ENCODE results near the gene PNPLA3. TPM values are rescaled to one million over a fixed set of nuclear protein-coding genes. Genes with fewer than 3 reads are reported as not detected.

Gene PNPLA3
- total RNA-seq, 1 experiment from 2014 or later = 0.36 TPM

- no peak overlapping the region for H3K4me2 ChIP-seq (ENCODE audit: low read length)
- no peak overlapping the region for H2AFZ ChIP-seq (ENCODE audit: low read length)
- intact Hi-C loops (cut with micrococcal nuclease) = loop anchor here (2.0 kb wide), 1 partner anchor 635 kb away; no protein-coding TSS in a partner anchor
- BruUV-seq (replicated peaks) = no TSS peak
- H3K4me3 ChIP-seq (ENCODE audit: low read length) = no peak overlapping the region
- POLR2A ChIA-PET (ENCODE audit: unreplicated experiment) = interaction anchor here (0.6 kb wide), 1 partner anchor 34 kb away, joined by 4 read pairs; no protein-coding TSS in a partner anchor
- CTCF ChIA-PET = interaction anchor here (2.3 kb wide), 1 partner anchor 95 kb away, joined by 65 read pairs; no protein-coding TSS in a partner anchor
- H3K9ac ChIP-seq (ENCODE audit: low read length) = no peak overlapping the region
- H3K27ac ChIP-seq (ENCODE audit: low read length) = no peak overlapping the region
- H3K9me2 ChIP-seq (replicated peaks; ENCODE audit: low read length) = no peaks in the 10 kb centered on the region
- DNase-seq (no peak), ATAC-seq (no peak)
- H3K4me1 ChIP-seq (ENCODE audit: insufficient read depth, low read length) = peaks cover 14% of the 10 kb centered on the region
- no peaks in the 10 kb centered on the region for H3K9me3 ChIP-seq (ENCODE audit: low read length)
- no peaks in the 10 kb centered on the region for H4K20me1 ChIP-seq (ENCODE audit: low read length)
- peaks cover 8% of the 10 kb centered on the region for H3K36me3 ChIP-seq (ENCODE audit: low read depth, low read length)
- H3K79me2 ChIP-seq (ENCODE audit: low read length) = no peaks in the 10 kb centered on the region
- no peaks in the 10 kb centered on the region for H3K27me3 ChIP-seq (ENCODE audit: low read length)
- no peak for TF ChIP-seq EZH2 (IDR thresholded peaks at IDR 0.05; ENCODE audit: low read length, unreplicated experiment)
- TF ChIP-seq CTCF (conservative IDR thresholded peaks at IDR 0.05; ENCODE audit: low read depth, low read length) = no peak
- H3F3A ChIP-seq (ENCODE audit: low read length, unreplicated experiment) = no peaks in the 10 kb centered on the region
Measured at GRCh38 chr22:43991316-43992020, 67.9 kb downstream of the PNPLA3 start.

GRCh38 chr22:43992331-43992821 lies 68.8 kb downstream of the PNPLA3 start:
- ChIA-PET POLR2A (ENCODE audit: unreplicated experiment) (no interaction called here), CTCF (interaction anchor here (2.3 kb wide), 1 partner anchor 94 kb away, joined by 65 read pairs; no protein-coding TSS in a partner anchor)
- peaks cover 14% of the 10 kb centered on the region for H3K4me1 ChIP-seq (ENCODE audit: insufficient read depth, low read length)
- H3K4me3 ChIP-seq (ENCODE audit: low read length) = no peak overlapping the region
- no peaks in the 10 kb centered on the region for H3K27me3 ChIP-seq (ENCODE audit: low read length)
- DNase-seq = peak; percentile 42
- intact Hi-C loops (cut with micrococcal nuclease) = loop anchor here (2.0 kb wide), 1 partner anchor 634 kb away; no protein-coding TSS in a partner anchor
- peak; percentile 87 for ATAC-seq
- no peaks in the 10 kb centered on the region for H3F3A ChIP-seq (ENCODE audit: low read length, unreplicated experiment)
- BruUV-seq (replicated peaks) = no TSS peak
- no peaks in the 10 kb centered on the region for H4K20me1 ChIP-seq (ENCODE audit: low read length)
- H3K9me3 ChIP-seq (ENCODE audit: low read length) = no peaks in the 10 kb centered on the region
- no peaks in the 10 kb centered on the region for H3K9me2 ChIP-seq (replicated peaks; ENCODE audit: low read length)
- H3K79me2 ChIP-seq (ENCODE audit: low read length) = no peaks in the 10 kb centered on the region
- 0 out of 2 replicates have a peak overlapping the region, but pooled peaks have one; percentile 16 for H3K27ac ChIP-seq (ENCODE audit: low read length)
- peaks cover 13% of the 10 kb centered on the region for H3K36me3 ChIP-seq (ENCODE audit: low read depth, low read length)
- no peak overlapping the region for H3K9ac ChIP-seq (ENCODE audit: low read length)
- H3K4me2 ChIP-seq (ENCODE audit: low read length) = no peak overlapping the region
- no peak for TF ChIP-seq CTCF (conservative IDR thresholded peaks at IDR 0.05; ENCODE audit: low read depth, low read length)
- no peak for TF ChIP-seq EZH2phosphoT487 (IDR thresholded peaks at IDR 0.05; ENCODE audit: borderline replicate concordance, low read length)
- TF ChIP-seq EZH2 (IDR thresholded peaks at IDR 0.05; ENCODE audit: low read length, unreplicated experiment) = no peak
- H2AFZ ChIP-seq (ENCODE audit: low read length) = no peak overlapping the region
